Cardiac fibroblast (primary cell): Measurements from ENCODE around the gene SNED1.

Experiments
- DNase-seq, 2 donors: peaks; one replicate each; pipeline versions ENCODE4 v3.0.0 to v3.0.0-alpha.2; 2010; ENCODE audit warnings: low read depth in 2 of 2
- H3K4me3 ChIP-seq, 2 donors: replicated peaks in 1 of 2; 1 replicate in 1 of 2; 2 replicates in 1 of 2; pipeline ENCODE4 v1.5.1; 2011; ENCODE audit warnings: low read depth in 2 of 2, low read length in 2 of 2, mild to moderate bottlenecking in 2 of 2, moderate library complexity in 1 of 2
- CTCF ChIP-seq: IDR thresholded peaks from one replicate; pipeline ENCODE4 v1.5.1; 2011; ENCODE audit warnings: low read depth, mild to moderate bottlenecking, low read length, inconsistent platforms

Gene SNED1

GRCh38 chr2:241063587-241063986, 65.2 kb downstream of the SNED1 start:
- TF ChIP-seq CTCF: peak; percentile 3
- no peak for DNase-seq
- no peak overlapping the region for H3K4me3 ChIP-seq

DNA sequence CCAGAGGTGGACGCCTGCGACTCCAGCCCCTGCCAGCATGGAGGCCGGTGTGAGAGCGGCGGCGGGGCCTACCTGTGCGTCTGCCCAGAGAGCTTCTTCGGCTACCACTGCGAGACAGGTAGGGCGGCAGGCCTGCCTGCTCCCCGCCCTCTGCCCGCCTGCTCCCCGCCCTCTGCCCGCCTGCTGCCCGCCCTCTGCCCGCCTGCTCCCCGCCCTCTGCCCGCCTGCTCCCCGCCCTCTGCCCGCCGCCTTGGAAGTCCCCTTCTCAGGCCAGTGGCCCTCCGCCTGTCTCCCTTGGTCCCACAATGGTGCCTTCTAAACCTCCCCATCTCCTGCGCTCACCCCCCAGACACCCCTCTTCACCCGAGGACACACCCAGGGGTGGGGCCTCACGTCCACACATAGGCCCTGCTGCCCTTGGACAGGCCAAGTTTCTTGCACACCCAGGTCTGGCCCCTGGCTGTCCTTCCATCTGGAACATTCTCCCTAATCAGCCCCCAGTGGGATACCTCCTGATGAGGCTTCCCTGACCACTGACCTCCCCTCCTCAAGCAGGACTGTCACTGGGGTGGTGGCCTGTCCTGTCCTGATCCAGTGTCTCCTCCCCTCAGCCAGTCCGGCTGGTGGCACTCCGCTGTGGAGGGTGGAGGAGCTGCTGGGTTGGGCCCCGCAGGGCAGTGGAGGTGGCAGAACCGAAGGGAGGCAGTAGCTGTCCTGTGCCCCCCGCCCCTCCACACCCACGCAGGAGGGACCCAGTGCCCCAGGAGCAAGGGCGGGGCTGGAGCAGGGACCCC, 65.8 kb downstream of the SNED1 start:
- no peak for DNase-seq
- TF ChIP-seq CTCF: no peak
- H3K4me3 ChIP-seq: no peak overlapping the region

- TF ChIP-seq CTCF: no peak
- no peak for DNase-seq
- H3K4me3 ChIP-seq: no peak overlapping the region
Measured at GRCh38 chr2:241064802-241065354, 66.5 kb downstream of the SNED1 start.

GRCh38 chr2:241065355-241065803, 67.0 kb downstream of the SNED1 start:
- no peak for DNase-seq
- no peak for TF ChIP-seq CTCF

GRCh38 chr2:241066171-241066892, 67.9 kb downstream of the SNED1 start:
- DNase-seq: no peak
- no peak for TF ChIP-seq CTCF
- no peak overlapping the region for H3K4me3 ChIP-seq

More at GRCh38 chr2:241065355-241065803, 67.0 kb downstream of the SNED1 start:
- no peak overlapping the region for H3K4me3 ChIP-seq

GRCh38 chr2:241066893-241067341, 68.5 kb downstream of the SNED1 start:
- H3K4me3 ChIP-seq: no peak overlapping the region
- no peak for TF ChIP-seq CTCF
- no peak for DNase-seq
